NCI-H2107 treated with DMSO at 0.1 percent for 48 hours (cell line): Measurements from ENCODE around the gene BEND6.

Experiments
- DNase-seq: peaks from one replicate; lab custom pipeline; 2025; ENCODE audit not compliant: unreplicated experiment; lab: John Stamatoyannopoulos, UW

Gene BEND6

GRCh38 chr6:56940463-56940862 is 14.4 kb upstream of the BEND6 start:
- DNase-seq: no peak

GRCh38 chr6:56940977-56941376 is 13.9 kb upstream of the BEND6 start:
- DNase-seq: no peak

GRCh38 chr6:56944661-56945060 is 10.2 kb upstream of the BEND6 start:
- DNase-seq: no peak

- DNase-seq: no peak
Measured at GRCh38 chr6:56946368-56946767, 8.5 kb upstream of the BEND6 start.

- DNase-seq: no peak
Measured at GRCh38 chr6:56947924-56948323, 7.0 kb upstream of the BEND6 start.

GRCh38 chr6:56949265-56949664 is 5.6 kb upstream of the BEND6 start:
- no peak for DNase-seq

GRCh38 chr6:56949925-56950495 is 4.9 kb upstream of the BEND6 start:
- DNase-seq: no peak

- no peak for DNase-seq
Measured at GRCh38 chr6:56951049-56951831, 3.7 kb upstream of the BEND6 start.

GRCh38 chr6:56953597-56954402 is 1.1 kb upstream of the BEND6 start:
- no peak for DNase-seq

- peak; percentile 22 for DNase-seq
Measured at GRCh38 chr6:56955171-56956155, 556 bp downstream of the BEND6 start.

- no peak for DNase-seq
Measured at GRCh38 chr6:56956491-56956890, 1.6 kb downstream of the BEND6 start.

- DNase-seq: no peak
Measured at GRCh38 chr6:56957856-56958255, 2.9 kb downstream of the BEND6 start.

GRCh38 chr6:56958481-56958880 is 3.6 kb downstream of the BEND6 start:
- DNase-seq: no peak

GRCh38 chr6:56959094-56959493 is 4.2 kb downstream of the BEND6 start:
- DNase-seq: no peak

GRCh38 chr6:56959938-56960337 is 5.0 kb downstream of the BEND6 start:
- DNase-seq: no peak

- no peak for DNase-seq
Measured at GRCh38 chr6:56961151-56961550, 6.2 kb downstream of the BEND6 start.

GRCh38 chr6:56962441-56962840 is 7.5 kb downstream of the BEND6 start:
- DNase-seq: no peak

- DNase-seq: no peak
Measured at GRCh38 chr6:56963043-56963442, 8.1 kb downstream of the BEND6 start.

- DNase-seq: no peak
Measured at GRCh38 chr6:56963793-56964192, 8.9 kb downstream of the BEND6 start.

- DNase-seq: no peak
Measured at GRCh38 chr6:56965126-56965525, 10.2 kb downstream of the BEND6 start.

- no peak for DNase-seq
Measured at GRCh38 chr6:56970849-56971248, 15.9 kb downstream of the BEND6 start.
